IMR-90 (cell line): ENCODE results near the gene SOWAHD. TPM values are rescaled to one million over a fixed set of nuclear protein-coding genes. Genes with fewer than 3 reads are reported as not detected.

Experiments
- ATAC-seq: fragments of 200-7000 bp; cut with Tn5 transposase; 2 replicates; pipeline ENCODE4 v1.9.1; 2020; ENCODE audit warnings: low read depth, mild to moderate bottlenecking, moderate library complexity
- BruUV-seq: library from RNA; stranded (reverse); fragments of 400-500 nt; replicated peaks from 2 replicates; lab custom pipeline; 2021; lab: Mats Ljungman, UMichigan
- CTCF ChIA-PET: fragments of 300-600 bp; formaldehyde crosslinking; extraction: SDS; loops from one replicate; lab custom pipeline; 2021; ENCODE audit warnings: antibody characterized with exemption; lab: Yijun Ruan, JAX
- POLR2A ChIA-PET: fragments of 300-600 bp; sonication (Branson Sonifier 250); formaldehyde crosslinking; loops from one replicate; lab custom pipeline; 2022; ENCODE audit warnings: antibody characterized with exemption; ENCODE audit not compliant: unreplicated experiment; lab: Charles Lee
- DNase-seq: peaks from one replicate; pipeline ENCODE4 v3.0.0; 2013
- H2AFZ ChIP-seq: replicated peaks from 2 replicates; pipeline ENCODE3; 2013; ENCODE audit warnings: low read length, mild to moderate bottlenecking; ENCODE audit not compliant: poor library complexity
- H2AK5ac ChIP-seq: 2 replicates; pipeline ENCODE4 v1.6.1; 2013; ENCODE audit warnings: low read depth, low read length, inconsistent platforms
- H2AK9ac ChIP-seq: replicated peaks from 2 replicates; pipeline ENCODE3; 2013; ENCODE audit warnings: mild to moderate bottlenecking, low read depth, low read length, moderate library complexity; ENCODE audit not compliant: poor library complexity
- H2BK120ac ChIP-seq: 2 replicates; pipeline ENCODE4 v1.6.1; 2013; ENCODE audit warnings: low read depth, low read length, inconsistent platforms
- H2BK15ac ChIP-seq: 3 replicates; pipeline ENCODE4 v1.6.1; 2013; ENCODE audit warnings: low read depth, low read length, inconsistent platforms
- H2BK20ac ChIP-seq: 2 replicates; pipeline ENCODE4 v1.6.1; 2013; ENCODE audit warnings: low read depth, mild to moderate bottlenecking, inconsistent platforms, low read length, moderate library complexity
- H2BK5ac ChIP-seq: 2 replicates; pipeline ENCODE4 v1.6.1; 2013; ENCODE audit warnings: mild to moderate bottlenecking, low read depth, low read length, inconsistent platforms; ENCODE audit not compliant: poor library complexity, severe bottlenecking
- H3K14ac ChIP-seq: replicated peaks from 2 replicates; pipeline ENCODE4 v1.6.1; 2013; ENCODE audit warnings: low read depth, low read length, inconsistent platforms
- H3K18ac ChIP-seq: 2 replicates; pipeline ENCODE4 v1.6.1; 2013; ENCODE audit warnings: low read depth, low read length, control low read depth
- H3K23ac ChIP-seq: 2 replicates; pipeline ENCODE4 v1.6.1; 2013; ENCODE audit warnings: low read depth, low read length, inconsistent platforms
- H3K27ac ChIP-seq: 2 replicates; pipeline ENCODE4 v1.5.1; 2013; ENCODE audit warnings: mild to moderate bottlenecking, control low read depth, low read length; ENCODE audit not compliant: insufficient read depth
- H3K27me3 ChIP-seq: 2 replicates; pipeline ENCODE4 v1.6.1; 2013; ENCODE audit warnings: low read length; ENCODE audit not compliant: control insufficient read depth, insufficient read depth
- H3K36me3 ChIP-seq: 2 replicates; pipeline ENCODE4 v1.6.1; 2013; ENCODE audit warnings: low read length, mixed read lengths; ENCODE audit not compliant: control insufficient read depth, insufficient read depth
- H3K4ac ChIP-seq: 2 replicates; pipeline ENCODE4 v1.6.1; 2013; ENCODE audit warnings: low read depth, low read length, inconsistent platforms
- H3K4me1 ChIP-seq: 2 replicates; pipeline ENCODE4 v1.6.1; 2013; ENCODE audit warnings: low read length, mixed read lengths; ENCODE audit not compliant: control insufficient read depth, insufficient read depth
- H3K4me2 ChIP-seq: 2 replicates; pipeline ENCODE4 v1.6.1; 2013; ENCODE audit warnings: low read depth, mild to moderate bottlenecking, control low read depth, low read length, moderate library complexity
- H3K4me3 ChIP-seq: 2 replicates; pipeline ENCODE4 v1.5.1; 2013; ENCODE audit warnings: low read depth, mild to moderate bottlenecking, control low read depth, low read length, moderate library complexity; ENCODE audit not compliant: insufficient read depth
- H3K56ac ChIP-seq: 2 replicates; pipeline ENCODE4 v1.6.1; 2013; ENCODE audit warnings: low read length, inconsistent platforms; ENCODE audit not compliant: insufficient read depth; ENCODE audit errors: extremely low read depth
- H3K79me1 ChIP-seq, 2 experiments: 2 replicates each; pipeline ENCODE4 v1.6.1; 2013; ENCODE audit warnings: low read length in 2 of 2, inconsistent platforms in 1 of 2, low read depth in 1 of 2
- H3K9ac ChIP-seq: 2 replicates; pipeline ENCODE4 v1.6.1; 2013; ENCODE audit warnings: low read depth, low read length, control low read depth
- H3K9me1 ChIP-seq: 2 replicates; pipeline ENCODE4 v1.6.1; 2013; ENCODE audit warnings: low read length, inconsistent platforms; ENCODE audit not compliant: insufficient read depth
- H3K9me3 ChIP-seq: 2 replicates; pipeline ENCODE4 v1.6.1; 2013; ENCODE audit warnings: low read length; ENCODE audit not compliant: control insufficient read depth, insufficient read depth
- H4K20me1 ChIP-seq: 2 replicates; pipeline ENCODE4 v1.6.1; 2013; ENCODE audit warnings: low read length, inconsistent platforms; ENCODE audit not compliant: insufficient read depth
- H4K5ac ChIP-seq: 2 replicates; pipeline ENCODE4 v1.6.1; 2013; ENCODE audit warnings: mild to moderate bottlenecking, low read depth, low read length, control low read depth
- H4K8ac ChIP-seq, 2 experiments: 2 replicates each; pipeline ENCODE4 v1.6.1; 2013; ENCODE audit warnings: low read depth in 2 of 2, low read length in 2 of 2, control low read depth in 1 of 2, inconsistent platforms in 1 of 2
- H4K91ac ChIP-seq: 2 replicates; pipeline ENCODE4 v1.6.1; 2013; ENCODE audit warnings: low read depth, low read length, inconsistent platforms; ENCODE audit not compliant: insufficient read depth
- BHLHE40 ChIP-seq: fragments of 150-350 bp; IDR thresholded peaks from 2 replicates; pipeline ENCODE4 v1.6.1; 2016; ENCODE audit warnings: mild to moderate bottlenecking, low read depth, low read length
- CEBPB ChIP-seq: IDR thresholded peaks from 2 replicates; pipeline ENCODE4 v1.6.1; 2012; ENCODE audit warnings: low read depth, low read length, improper control_type of control experiment
- FOS ChIP-seq: fragments of 150-350 bp; IDR thresholded peaks from 2 replicates; pipeline ENCODE4 v1.6.1; 2016; ENCODE audit warnings: low read depth, low read length
- MAFK ChIP-seq: IDR thresholded peaks from 2 replicates; pipeline ENCODE4 v1.6.1; 2012; ENCODE audit warnings: low read depth, low read length, improper control_type of control experiment
- MAZ ChIP-seq: IDR thresholded peaks from 2 replicates; pipeline ENCODE4 v1.6.1; 2012; ENCODE audit warnings: low read depth, mild to moderate bottlenecking, low read length, improper control_type of control experiment, moderate library complexity, borderline replicate concordance
- MXI1 ChIP-seq: IDR thresholded peaks from 2 replicates; pipeline ENCODE4 v1.6.1; 2012; ENCODE audit warnings: low read depth, mild to moderate bottlenecking, low read length, moderate library complexity, borderline replicate concordance
- NFE2L2 ChIP-seq: fragments of 150-350 bp; IDR thresholded peaks from 2 replicates; pipeline ENCODE4 v1.6.1; 2016; ENCODE audit warnings: low read depth, mild to moderate bottlenecking, low read length
- POLR2A ChIP-seq: IDR thresholded peaks from 2 replicates; pipeline ENCODE4 v1.6.1; 2012; ENCODE audit warnings: mild to moderate bottlenecking, low read depth, low read length
- RAD21 ChIP-seq: IDR thresholded peaks from 2 replicates; pipeline ENCODE4 v1.6.1; 2012; ENCODE audit warnings: low read length, improper control_type of control experiment
- RCOR1 ChIP-seq: IDR thresholded peaks from 2 replicates; pipeline ENCODE4 v1.6.1; 2012; ENCODE audit warnings: mild to moderate bottlenecking, low read length, improper control_type of control experiment; ENCODE audit not compliant: insufficient replicate concordance
- RFX5 ChIP-seq: IDR thresholded peaks from 2 replicates; pipeline ENCODE4 v1.8.0; 2012; ENCODE audit warnings: low read depth, mild to moderate bottlenecking, low read length, moderate library complexity
- SMC3 ChIP-seq: fragments of 150-350 bp; IDR thresholded peaks from 2 replicates; pipeline ENCODE4 v1.6.1; 2016; ENCODE audit warnings: low read depth, mild to moderate bottlenecking, antibody characterized with exemption, low read length, moderate library complexity
- USF2 ChIP-seq: fragments of 150-350 bp; IDR thresholded peaks from 2 replicates; pipeline ENCODE4 v1.6.1; 2017; ENCODE audit warnings: mild to moderate bottlenecking, antibody characterized with exemption, low read length, low read depth
- WGBS, 2 experiments: methylation state at CpG; one replicate each; pipeline versions ENCODE4 v1.1.5 to v1.1.7; 2013; ENCODE audit warnings: missing lambda C conversion rate in 2 of 2; ENCODE audit not compliant: insufficient read length in 1 of 2; ENCODE audit errors: extremely low coverage in 2 of 2; 5-methylcytosine and 5-hydroxymethylcytosine counted together
- dilution Hi-C: fragments of 300-500 bp; cut with HindIII; formaldehyde crosslinking; loops from one replicate; pipeline ENCODE4 v1.14.3; 2018; ENCODE audit warnings: low sequenced_read_pairs; ENCODE audit not compliant: unreplicated experiment
- in situ Hi-C: fragments of 300-500 bp; cut with MboI; formaldehyde crosslinking; loops from 3 replicates; pipeline ENCODE4 v1.14.3; 2019; ENCODE audit warnings: low sequenced_read_pairs, inconsistent platforms, mixed read lengths
- intact Hi-C: fragments of 100-400 bp; cut with micrococcal nuclease; formaldehyde crosslinking; loops from 2 replicates; pipeline ENCODE4 v1.10.0; 2022
- polyA plus RNA-seq, 3 experiments: library from polyadenylated mRNA; depleted of rRNA; stranded (reverse); fragments of >200 nt; gene quantifications; 2 replicates each; pipeline ENCODE4 v1.2.3, GENCODE V29; 2012; ENCODE audit warnings: low replicate concordance in 1 of 3
- total RNA-seq: library from RNA; depleted of rRNA; stranded (reverse); fragments of >200 nt; gene quantifications from 2 replicates; pipeline ENCODE4 v1.2.3, GENCODE V29; 2012
- TF ChIP-seq, protein P1 (sequence below): conservative IDR thresholded peaks from 2 replicates; pipeline ENCODE4 v1.5.1; 2012; ENCODE audit warnings: mild to moderate bottlenecking, low read depth, low read length, improper control_type of control experiment

The SOWAHD gene
- total and polyA plus RNA-seq, 2 of the 4 experiments (the other 2 are of a cell fraction), result 0.17 to 0.18 TPM

- no peak overlapping the region for H2AK9ac ChIP-seq
- H3K9me3 ChIP-seq, result no peaks in the 10 kb centered on the region
- no peak overlapping the region for H2BK15ac ChIP-seq
- no peak overlapping the region for H3K4ac ChIP-seq
- H4K5ac ChIP-seq, result no peak overlapping the region
- H3K4me3 ChIP-seq, result no peak overlapping the region
- POLR2A ChIA-PET, result no interaction called here
- no peak overlapping the region for H3K56ac ChIP-seq
- ATAC-seq (peak; percentile 70), DNase-seq (peak; percentile 64)
- H3K4me2 ChIP-seq, result no peak overlapping the region
- no peak overlapping the region for H3K27ac ChIP-seq
- no peaks in the 10 kb centered on the region; the same call in 1 of the 2 replicates for H3K27me3 ChIP-seq
- no peak overlapping the region for H3K14ac ChIP-seq
- no peaks in the 10 kb centered on the region for H3K9me1 ChIP-seq
- H2BK5ac ChIP-seq, result no peak overlapping the region
- no peak overlapping the region for H3K23ac ChIP-seq
- dilution Hi-C loops (no loop called here), intact Hi-C loops (loop anchor here (1.0 to 2.0 kb wide), 3 partner anchors 49 to 213 kb away; no protein-coding TSS in a partner anchor), in situ Hi-C loops (loop anchor here (25.0 kb wide), 1 partner anchor 217 kb away; no protein-coding TSS in a partner anchor)
- no peak overlapping the region for H2BK120ac ChIP-seq
- no peaks in the 10 kb centered on the region; the same call in 1 of the 2 replicates for H3K4me1 ChIP-seq
- no peak overlapping the region for H4K8ac ChIP-seq
- H3K79me1 ChIP-seq, result no peaks in the 10 kb centered on the region
- WGBS, 2 experiments, result no CpG with 5 or more reads among the region's 14 CpGs
- H2BK20ac ChIP-seq, result no peak overlapping the region
- H3K36me3 ChIP-seq, result no peaks in the 10 kb centered on the region
- BruUV-seq, result no TSS peak
- CTCF ChIA-PET, result interaction anchor here (0.6 to 1.7 kb wide), 5 partner anchors 11 to 611 kb away, joined by 3 to 5 read pairs (median 4); no protein-coding TSS in a partner anchor
- H4K20me1 ChIP-seq, result no peaks in the 10 kb centered on the region
- H2AFZ ChIP-seq, result no peak overlapping the region
- no peak overlapping the region for H4K91ac ChIP-seq
- H3K18ac ChIP-seq, result no peak overlapping the region
- H2AK5ac ChIP-seq, result no peak overlapping the region
- H3K9ac ChIP-seq, result no peak overlapping the region
- TF ChIP-seq, protein P1, sequence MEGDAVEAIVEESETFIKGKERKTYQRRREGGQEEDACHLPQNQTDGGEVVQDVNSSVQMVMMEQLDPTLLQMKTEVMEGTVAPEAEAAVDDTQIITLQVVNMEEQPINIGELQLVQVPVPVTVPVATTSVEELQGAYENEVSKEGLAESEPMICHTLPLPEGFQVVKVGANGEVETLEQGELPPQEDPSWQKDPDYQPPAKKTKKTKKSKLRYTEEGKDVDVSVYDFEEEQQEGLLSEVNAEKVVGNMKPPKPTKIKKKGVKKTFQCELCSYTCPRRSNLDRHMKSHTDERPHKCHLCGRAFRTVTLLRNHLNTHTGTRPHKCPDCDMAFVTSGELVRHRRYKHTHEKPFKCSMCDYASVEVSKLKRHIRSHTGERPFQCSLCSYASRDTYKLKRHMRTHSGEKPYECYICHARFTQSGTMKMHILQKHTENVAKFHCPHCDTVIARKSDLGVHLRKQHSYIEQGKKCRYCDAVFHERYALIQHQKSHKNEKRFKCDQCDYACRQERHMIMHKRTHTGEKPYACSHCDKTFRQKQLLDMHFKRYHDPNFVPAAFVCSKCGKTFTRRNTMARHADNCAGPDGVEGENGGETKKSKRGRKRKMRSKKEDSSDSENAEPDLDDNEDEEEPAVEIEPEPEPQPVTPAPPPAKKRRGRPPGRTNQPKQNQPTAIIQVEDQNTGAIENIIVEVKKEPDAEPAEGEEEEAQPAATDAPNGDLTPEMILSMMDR, result peak; percentile 65
- TF ChIP-seq CEBPB (peak; percentile 74), RAD21 (peak; percentile 72), FOS (no peak), RFX5 (no peak), USF2 (no peak), SMC3 (peak; percentile 65), RCOR1 (no peak), BHLHE40 (no peak), MAZ (no peak), MAFK (no peak), MXI1 (no peak), POLR2A (no peak), NFE2L2 (no peak)
Measured at GRCh38 chrX:119729408-119730201, 28.8 kb upstream of the SOWAHD start.
